CD4-positive, alpha-beta T cell treated with Interleukin-6 for 4 hours (primary cell): Measurements from ENCODE around the gene LGI4.
A peak's percentile ranks its signal among the peaks of the same experiment; 100 is the strongest.
"Not testable (repeated sequence)": the region's sequence is repeated elsewhere in the genome, so short reads cannot be mapped to it uniquely, and the experiment has no call there.

Source experiments
- DNase-seq: peaks from one replicate; pipeline ENCODE4 v3.0.0-alpha.2; 2020; ENCODE audit warnings: mixed read lengths

LGI4 gene

DNA sequence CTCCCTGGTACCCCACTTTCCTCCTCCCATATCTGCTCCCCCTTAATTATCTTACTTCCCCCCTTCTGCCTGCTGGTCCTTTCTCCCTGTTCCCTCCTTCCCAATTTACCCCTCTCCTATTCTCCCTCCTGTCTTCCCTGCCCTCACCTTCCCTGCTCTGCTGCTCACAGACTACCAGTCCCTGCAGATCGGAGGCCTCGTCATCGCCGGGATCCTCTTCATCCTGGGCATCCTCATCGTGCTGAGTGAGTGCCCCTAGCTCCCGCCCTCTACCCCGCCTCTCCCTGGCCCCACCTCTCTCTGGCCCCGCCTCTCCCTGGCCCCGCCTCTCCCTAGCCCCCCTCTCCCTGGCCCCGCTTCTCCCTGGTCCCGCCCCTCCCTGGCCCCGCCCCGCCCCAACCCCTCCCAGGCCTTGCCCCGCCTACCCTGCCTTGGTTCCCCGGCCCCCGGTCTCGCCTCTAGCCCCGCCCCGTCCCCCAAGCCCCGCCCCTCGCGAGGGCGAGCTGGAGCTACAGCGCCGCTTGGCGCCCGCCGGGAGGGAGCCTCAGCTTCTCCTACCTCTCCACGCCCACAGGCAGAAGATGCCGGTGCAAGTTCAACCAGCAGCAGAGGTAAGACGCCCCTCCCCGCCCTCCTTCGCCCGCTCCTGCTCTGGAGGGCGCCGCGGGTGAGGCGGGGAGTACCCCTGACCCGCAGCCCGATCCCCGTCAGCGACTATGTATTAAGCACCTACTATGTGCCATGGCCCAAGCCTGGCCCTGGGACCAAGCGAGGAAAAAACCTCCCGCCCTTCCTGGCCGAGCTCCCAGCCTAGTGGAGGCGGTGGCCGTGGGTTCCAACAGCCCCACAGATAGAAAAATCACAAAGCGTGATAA is 6.3 kb upstream of the LGI4 start:
- peak; percentile 98 for DNase-seq

DNA sequence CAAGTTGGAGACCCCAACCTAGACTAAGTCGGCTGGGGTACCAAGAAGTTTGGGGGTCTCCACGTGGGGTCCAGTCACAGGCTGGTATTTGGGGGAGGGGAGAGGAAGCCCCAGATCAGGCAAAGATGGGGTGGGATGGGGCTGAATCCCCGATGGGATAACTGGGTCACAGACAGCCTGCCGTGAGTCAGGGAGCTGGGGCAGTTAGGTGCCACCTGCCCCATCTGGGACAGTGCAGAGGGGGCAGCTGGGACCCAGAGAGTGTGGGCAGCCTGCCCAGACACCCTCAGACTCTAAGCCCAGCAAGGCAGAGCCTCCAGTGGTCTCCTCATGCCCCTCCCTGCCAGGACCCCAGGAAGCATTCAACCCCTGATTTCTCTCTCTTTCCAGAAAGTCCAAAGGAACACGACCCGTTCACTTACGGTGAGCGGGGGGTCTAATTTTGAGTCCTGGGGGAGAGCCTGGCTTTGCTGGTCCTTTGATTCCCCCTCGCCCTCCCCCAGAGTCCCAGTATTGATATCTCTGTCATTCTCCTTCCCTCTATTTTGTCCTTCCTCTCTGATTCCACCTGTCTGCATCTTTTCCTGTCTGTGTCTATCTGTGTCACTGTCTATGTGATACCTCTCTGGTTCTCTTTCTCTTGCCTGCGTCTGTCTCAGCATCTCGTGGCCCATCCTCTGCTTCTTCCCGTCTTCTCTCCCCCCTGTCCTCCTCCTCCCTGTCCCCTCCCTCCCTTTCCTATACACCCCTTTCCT is 5.5 kb upstream of the LGI4 start:
- DNase-seq = no peak

DNA sequence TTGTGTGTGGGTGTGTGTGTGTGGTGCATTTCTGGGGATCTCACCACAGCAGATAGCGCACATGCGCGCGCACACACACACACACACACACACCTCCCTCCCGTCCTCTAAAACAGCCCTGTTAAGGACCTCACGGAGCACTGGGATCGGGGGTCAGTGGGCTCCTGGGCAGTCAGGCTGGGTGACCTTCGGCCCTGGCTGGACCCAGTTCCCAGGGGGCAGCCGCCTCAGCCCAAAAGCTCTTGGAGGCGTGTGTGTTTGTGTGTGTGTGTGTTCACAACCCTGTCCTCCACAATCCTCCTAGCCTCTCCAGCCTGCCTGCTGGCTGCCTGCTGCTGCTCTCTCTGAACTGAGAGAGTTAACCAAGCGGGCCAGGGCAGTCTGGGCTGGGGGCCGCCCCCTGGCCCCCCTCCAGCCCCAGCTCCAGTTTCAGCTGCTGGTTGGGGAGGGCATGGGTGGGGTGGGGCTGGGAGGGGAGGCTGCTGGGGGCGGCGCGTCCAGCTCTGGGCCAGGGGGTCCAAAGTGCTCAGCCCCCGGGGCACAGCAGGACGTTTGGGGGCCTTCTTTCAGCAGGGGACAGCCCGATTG is 3.5 kb upstream of the LGI4 start, which contains the start of gene FXYD1:
Gene FXYD1 (plus strand): TSS at position 520 of the 588 bp plus-strand sequence. CDS start 1,256 bp downstream, outside the sequence.
- DNase-seq = no peak

DNA sequence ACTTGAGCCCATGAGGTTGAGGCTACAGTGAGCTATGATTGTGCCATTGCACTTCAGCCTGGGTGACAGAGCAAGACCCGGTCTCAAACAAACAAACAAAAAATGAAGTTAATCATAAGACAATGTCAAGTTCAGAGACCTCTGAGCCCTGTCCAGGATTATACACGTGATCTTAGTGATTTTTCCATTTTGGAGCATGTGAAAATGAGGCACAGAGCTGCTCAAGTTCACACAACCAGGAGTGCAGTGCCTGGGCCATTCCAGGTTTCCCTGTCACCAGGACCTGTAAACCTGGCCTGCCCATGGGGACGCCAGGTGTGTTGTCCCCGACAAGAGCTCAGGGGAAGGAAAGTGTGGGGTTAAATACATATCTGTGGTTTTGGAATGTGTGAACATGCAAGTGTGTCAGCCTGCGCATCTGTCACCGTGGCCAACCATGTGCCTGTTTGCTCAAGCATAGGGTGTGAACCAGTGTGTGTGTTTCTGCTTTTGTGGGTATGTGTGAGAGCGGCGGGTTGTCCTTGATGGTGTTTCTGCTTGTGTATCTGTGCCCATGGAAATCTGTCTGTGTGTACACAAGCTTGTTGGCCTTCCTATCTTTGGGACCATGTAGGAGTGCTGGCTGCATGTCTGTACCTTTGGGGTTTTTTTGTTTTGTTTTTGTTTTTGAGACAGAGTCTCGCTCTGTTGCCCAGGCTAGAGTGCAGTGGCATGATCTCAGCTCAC is 2.3 kb upstream of the LGI4 start:
- DNase-seq = no peak

DNA sequence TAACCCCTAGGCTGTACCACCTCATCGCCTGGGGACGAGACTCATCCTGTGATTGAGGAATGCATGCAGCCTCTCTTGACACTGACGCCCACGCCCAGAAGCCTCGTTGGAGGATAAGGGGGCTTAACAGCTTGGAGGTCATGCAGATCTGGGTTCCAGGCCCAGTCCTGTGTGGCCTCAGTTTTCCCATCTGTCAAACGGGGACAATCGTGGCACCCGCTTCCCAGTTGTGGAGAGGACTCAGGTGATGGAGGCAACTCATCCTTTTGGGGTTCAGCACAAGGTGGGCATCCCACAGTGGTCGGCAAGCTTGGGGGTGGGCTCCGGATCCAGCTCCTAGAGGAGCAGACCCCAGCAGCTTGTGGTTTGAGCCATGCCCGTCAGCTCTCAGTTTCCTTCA is 1.4 kb upstream of the LGI4 start:
- no peak for DNase-seq

DNA sequence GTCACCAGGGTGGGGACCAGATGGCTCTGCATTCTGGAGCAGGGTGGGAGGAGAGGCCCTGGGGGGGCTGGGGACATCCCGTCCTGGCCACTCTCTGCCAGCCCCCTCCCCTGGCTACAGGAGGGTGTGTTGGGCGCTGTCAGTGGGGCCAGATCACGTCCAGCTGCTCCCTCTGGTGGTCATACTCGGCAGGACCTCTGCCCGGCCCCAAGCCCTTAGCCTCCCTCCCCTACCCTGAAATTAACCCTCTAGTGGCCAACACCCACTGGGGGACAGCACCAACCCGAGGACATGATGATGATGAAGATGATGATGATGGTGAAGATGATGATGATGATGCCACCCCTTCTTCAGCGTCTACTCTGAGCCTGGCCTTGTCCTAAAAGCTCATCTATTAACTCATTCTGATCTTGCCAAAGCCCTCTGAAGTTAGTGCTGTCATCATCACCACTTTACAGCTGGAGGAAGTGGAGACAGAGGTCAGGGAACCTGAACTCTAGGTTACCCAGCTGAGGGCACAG is 590 bp upstream of the LGI4 start:
- peak; percentile 66 for DNase-seq

DNA sequence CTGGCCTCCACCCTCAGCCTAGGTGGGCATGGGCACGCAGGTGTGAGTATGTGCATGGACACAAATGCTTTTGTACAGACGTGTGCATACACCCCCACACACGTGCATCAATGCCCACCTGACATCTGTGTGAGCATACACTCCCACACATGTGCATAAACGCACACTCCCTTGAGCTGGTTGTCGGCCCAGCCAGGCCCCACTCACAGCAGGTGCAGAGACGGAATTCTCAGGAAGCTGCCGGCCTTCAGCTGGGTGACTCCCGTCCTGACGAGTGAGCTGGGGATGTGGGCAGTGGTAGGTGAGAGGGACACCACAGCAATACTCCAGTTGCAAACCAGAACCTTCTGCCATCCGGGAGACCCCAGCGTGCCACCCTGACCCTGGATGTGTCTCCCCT is 1.0 kb downstream of the LGI4 start:
- DNase-seq = no peak

DNA sequence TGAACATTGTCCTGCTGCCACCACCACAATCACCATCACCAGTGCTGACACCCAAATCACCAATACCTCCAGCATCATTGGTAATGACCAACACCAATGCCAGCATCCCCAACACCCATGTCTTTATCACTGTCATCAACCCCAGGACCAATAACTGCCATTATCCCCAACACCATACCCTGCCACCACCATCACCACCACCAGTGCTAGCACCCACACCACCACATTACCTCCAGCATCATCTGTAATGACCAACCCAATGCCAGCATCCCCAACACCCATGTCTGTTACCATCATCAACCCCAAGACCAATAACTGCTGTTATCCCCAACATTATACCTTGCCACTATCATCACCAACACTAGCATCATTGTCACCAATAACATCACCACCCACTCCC is 2.6 kb downstream of the LGI4 start:
- DNase-seq = no peak

DNA sequence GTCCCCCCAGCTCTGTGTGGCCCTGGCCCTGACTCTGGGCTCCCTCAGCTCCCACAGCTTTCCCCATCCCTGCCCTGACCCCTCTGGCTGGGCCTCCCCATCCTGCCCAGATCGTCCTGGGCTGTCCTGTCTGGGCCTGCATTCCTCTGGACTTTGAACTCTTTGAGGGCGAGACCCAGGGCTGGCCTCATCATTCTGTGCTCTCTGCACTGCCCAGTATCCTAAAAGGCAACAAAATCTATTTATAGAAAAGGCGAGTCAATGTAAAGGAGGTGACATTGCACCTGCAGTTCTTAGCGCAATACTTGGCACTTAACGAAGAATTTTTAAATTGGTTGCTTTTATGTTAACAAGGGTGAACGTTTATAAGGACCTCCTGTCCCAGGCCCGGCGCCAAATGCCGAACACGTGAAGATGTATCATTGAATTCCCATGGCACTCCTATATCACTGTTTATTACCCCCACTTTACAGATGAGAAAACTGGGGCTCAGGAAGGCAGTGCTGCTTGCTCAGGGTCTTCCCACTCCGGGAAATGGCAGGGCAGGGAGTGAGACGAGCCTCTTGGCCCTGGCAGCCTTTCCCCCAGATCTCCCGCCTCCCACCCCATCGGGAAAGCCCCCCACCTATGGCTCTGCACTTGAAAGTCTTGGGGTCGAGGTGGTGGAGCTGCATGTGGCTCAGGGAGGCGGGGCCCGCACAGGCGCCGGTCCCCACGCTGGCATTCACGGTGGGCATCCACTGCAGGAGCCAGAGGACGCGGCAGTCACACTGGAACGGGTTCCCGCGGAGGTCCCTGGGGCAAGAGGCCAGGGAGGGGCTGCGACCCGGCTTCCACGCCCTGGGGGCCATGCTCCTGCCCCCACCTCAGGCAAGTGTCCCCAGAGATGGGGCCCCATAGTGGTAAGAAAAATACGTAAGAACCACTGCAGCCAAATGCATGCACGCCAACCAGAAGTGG is 3.8 kb downstream of the LGI4 start:
- no peak for DNase-seq

DNA sequence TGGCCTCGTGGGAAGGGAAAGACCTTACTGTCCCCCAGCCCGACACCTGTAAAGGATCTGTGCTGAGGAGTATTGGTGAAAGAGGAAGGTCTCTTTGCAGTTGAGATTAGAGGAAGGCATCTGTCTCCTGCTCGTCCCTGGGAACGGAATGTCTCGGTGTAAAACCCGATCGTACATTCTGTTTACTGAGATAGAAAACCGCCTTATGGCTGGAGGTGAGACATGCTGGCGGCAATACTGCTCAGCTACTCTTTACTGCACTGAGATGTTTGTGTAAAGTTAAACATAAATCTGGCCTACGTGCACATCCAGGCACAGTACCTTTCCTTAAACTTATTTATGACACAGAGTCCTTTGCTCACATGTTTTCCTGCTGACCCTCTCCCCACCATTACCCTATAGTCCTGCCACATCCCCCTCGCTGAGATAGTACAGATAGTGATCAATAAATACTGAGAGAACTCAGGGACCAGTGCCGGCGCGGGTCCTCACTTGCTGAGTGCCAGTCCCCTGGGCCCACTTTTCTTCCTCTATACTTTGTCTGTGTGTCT is 5.1 kb downstream of the LGI4 start:
- DNase-seq = not testable (repeated sequence)

DNA sequence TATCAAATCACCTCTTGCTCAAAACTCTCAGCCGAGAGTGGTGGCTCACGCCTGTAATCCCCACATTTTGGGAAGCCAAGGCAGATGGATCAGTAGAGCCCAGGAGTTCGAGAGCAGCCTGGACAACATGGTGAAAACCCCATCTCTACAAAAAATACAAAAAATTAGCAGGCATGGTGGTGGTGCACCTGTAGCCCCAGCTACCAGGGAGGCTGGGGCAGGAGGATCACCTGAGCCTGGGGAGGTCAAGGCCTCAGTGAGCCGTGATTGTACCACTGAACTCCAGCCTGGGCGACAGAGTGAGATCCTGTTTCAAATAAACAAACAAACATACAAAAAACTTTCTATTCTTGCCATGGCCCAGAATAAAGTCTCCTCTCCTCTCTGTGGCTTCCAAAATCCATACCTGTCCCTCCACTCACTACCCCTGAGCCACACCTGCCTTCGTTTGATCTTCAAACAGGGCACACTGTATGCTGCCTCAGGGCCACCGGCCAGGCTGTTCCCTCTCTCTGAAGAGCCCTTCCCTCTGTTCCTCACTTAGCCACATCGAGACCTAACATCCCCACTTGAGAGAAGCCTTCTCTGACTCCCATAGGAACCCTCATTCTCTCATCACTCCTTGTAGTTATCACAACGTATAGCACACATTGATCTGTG is 6.3 kb downstream of the LGI4 start:
- no peak for DNase-seq

DNA sequence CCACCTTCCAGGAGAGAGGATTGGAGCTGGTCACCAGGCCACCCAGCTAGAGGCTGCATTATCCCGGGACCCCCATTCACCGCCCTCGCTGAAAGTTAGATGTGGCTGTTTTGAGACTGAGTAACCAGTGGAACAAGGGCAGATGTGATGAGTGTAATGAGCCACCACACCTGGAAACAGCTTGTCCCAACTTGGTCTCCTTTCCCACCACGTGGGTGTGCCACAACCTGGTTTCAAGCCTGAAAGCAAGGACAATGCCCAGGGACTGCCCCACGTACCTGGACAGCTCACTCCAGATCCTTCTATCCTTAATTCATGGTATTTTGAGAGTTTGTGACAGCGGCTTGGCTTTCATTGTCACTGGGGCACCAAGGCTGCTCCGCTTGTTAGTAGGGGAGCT is 7.0 kb downstream of the LGI4 start:
- DNase-seq = no peak

DNA sequence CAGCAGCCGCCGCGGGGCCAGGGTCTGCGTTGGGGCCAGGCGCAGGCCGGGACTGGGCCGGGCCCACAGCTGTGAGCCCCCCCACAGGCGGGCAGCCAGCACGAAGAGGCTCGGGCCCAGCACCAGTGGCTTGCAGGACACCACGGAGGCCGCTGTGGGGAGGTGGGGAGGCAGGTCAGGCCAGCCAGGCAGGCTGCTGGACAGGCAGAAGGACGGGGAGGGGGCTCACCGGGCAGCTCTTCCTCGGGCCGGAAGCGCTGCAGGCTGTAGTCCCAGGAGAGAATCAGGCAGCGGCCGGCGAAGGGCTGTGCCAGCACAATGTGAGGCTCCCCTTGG is 8.3 kb downstream of the LGI4 start:
- DNase-seq = no peak

DNA sequence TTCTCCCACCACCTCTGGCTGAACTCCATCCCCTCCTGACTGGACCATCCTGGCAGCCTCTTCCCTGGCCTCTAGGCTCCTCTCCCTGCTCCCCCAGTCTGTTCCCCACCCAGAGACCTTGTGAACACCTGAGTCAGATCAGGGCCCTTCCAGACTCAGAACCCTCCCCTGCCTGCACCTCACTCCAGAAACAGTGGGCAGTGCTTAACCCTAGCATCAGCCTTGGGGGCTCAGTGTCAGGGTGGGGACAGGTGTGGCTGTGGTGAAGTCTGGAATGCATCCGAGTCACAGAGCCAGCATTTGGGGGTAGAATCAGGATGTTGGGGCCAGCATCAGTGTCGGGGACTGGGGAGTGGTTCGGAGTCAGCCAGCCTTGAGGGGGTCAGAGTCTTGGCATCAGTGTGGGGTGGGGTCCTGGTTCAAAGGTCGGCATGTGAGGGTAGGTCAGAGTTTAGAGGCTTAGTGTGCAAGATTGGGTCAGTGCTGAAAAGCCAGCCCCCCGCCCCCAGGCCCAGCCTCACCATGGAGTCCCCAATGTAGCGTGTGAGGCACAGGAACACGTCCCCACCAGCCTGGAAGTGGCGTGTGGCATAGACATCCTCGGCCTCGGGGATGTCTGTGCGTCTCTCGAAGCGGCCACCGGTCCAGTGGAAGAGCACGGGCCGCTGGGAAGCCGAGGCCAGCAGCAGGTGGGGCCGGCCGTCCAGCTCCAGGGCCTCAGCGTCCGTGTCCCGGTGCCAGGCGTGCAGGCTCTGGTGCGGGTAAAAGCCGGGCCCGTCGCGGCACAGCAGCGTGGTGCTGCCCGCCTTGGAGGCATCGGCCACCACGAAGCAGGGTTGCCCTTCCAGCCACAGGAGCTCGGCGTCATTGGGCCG is 8.9 kb downstream of the LGI4 start:
- no peak for DNase-seq

DNA sequence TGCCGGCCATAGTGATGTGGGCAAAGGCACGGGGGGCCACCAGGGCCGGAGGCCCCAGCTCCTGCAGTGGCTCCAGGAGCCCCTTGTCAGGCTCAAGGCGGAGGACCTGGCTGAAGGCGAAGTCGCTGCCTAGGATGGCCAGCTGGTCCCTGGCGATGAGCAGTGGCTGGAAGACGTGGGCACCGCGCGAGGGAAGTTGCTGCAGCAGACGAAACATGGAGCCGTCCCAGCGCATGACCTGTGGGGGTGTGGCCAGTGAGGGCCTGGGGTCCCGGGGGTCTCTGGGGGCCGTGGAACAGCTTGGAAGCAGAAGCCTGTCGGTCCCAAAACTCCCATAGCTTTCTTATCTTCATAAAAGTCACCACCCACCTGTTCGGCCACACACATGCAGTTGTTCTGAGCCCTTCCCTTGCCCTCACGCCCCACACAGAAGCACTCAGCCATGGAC is 9.6 kb downstream of the LGI4 start:
- DNase-seq = no peak

DNA sequence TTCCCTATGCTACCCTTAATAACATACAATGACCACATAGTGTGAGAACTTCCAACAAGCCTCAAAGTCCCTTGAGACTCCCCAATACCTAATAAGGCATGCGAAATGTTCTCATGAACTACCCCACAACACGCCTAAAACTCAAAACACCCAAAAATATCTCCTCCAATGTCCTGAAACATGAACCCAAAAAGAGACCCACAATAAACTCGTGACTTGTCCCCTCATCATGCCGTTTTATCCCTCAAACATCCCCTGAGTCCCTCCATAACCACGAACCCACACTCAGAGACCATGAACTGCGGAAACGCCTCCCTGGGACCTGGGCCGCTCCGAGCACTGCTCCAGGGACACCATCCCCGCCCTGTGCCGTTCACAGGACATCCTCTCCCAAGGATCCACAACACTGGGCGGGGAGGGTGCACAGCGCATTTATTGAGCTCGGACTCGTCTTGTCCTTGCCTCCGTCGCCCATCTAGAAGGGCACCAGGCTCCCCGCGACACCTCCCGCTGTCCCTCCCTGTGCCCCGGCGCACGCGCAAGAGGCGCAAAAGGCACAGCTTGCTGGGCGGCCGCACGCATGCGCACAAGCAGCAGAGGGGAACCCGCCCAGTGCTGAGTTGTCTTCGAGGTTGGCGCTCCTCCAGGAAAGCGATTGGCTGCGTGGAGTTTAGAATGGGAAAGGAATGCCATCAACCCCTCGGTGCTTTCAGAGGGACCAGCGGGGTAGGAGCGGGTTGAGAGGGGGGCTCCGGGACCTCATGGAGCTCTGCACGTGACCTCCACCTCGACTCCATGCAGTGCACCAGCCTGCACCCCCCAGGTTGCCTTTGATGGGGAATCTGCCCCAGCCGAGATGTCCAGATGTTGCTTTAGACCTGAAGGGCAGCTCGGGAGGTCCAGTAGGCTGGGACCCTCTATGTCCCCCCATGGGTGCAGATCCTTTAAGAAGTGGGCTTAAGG is 10.5 kb downstream of the LGI4 start:
- DNase-seq = peak; percentile 90

DNA sequence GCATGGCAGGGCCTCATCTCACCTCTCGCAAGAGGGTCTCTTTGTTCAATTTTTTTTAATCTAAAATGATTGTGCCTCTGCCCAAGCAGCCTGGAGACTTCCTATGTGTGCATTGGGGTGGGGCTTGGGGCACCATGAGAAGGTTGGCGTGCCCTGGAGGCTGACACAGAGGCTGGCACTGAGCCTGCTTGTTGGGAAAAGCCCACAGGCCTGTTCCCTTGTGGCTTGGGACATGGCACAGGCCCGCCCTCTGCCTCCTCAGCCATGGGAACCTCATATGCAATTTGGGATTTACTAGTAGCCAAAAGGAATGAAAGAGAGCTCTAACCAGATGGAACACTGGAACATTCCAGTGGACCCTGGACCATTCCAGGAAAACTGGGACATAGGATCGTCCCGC is 11.3 kb downstream of the LGI4 start:
- no peak for DNase-seq
